GM12878 (cell line): ENCODE results near the gene MAP3K5. TPM values are rescaled to one million over a fixed set of nuclear protein-coding genes. Genes with fewer than 3 reads are reported as not detected.

ENCODE experiments used
- CBFB ChIP-seq: IDR thresholded peaks from 2 replicates; pipeline ENCODE4 v1.6.1; 2016; ENCODE audit warnings: antibody characterized with exemption, low read depth
- FOXK2 ChIP-seq: fragments of 450-650 bp; IDR thresholded peaks from 2 replicates; pipeline ENCODE4 v1.6.1; 2017; ENCODE audit warnings: mild to moderate bottlenecking, moderate library complexity
- IRF3 ChIP-seq: fragments of 450-650 bp; IDR thresholded peaks from 2 replicates; pipeline ENCODE4 v1.6.1; 2014; ENCODE audit warnings: mild to moderate bottlenecking
- JUNB ChIP-seq: IDR thresholded peaks from 2 replicates; pipeline ENCODE4 v1.6.1; 2016; ENCODE audit warnings: antibody characterized with exemption, mild to moderate bottlenecking
- MTA2 ChIP-seq: fragments of 450-650 bp; IDR thresholded peaks from 2 replicates; pipeline ENCODE4 v1.6.1; 2016; ENCODE audit warnings: low read depth, mild to moderate bottlenecking, moderate library complexity
- NFIC ChIP-seq: IDR thresholded peaks from 2 replicates; pipeline ENCODE4 v1.6.1; 2012; ENCODE audit warnings: low read depth, mild to moderate bottlenecking, inconsistent platforms, low read length, moderate library complexity
- NFYA ChIP-seq: IDR thresholded peaks from 2 replicates; pipeline ENCODE4 v1.6.1; 2011; ENCODE audit warnings: low read depth, mild to moderate bottlenecking, low read length, improper control_type of control experiment, borderline replicate concordance
- NKRF ChIP-seq: fragments of 450-650 bp; conservative IDR thresholded peaks from 2 replicates; pipeline ENCODE4 v1.6.1; 2017; ENCODE audit warnings: mild to moderate bottlenecking, moderate library complexity
- POLR2AphosphoS5 ChIP-seq: IDR thresholded peaks from 2 replicates; pipeline ENCODE4 v1.6.1; 2011; ENCODE audit warnings: mild to moderate bottlenecking, low read length, inconsistent platforms
- RBBP5 ChIP-seq: fragments of 200-600 bp; sonication (generic); conservative IDR thresholded peaks from 2 replicates; pipeline ENCODE4 v1.6.1; 2016
- SMAD1 ChIP-seq: fragments of 450-650 bp; IDR thresholded peaks from 2 replicates; pipeline ENCODE4 v1.6.1; 2018; ENCODE audit warnings: mild to moderate bottlenecking, low read depth; ENCODE audit not compliant: partially characterized antibody
- SPI1 ChIP-seq: IDR thresholded peaks from 2 replicates; pipeline ENCODE4 v1.6.1; 2011; ENCODE audit warnings: low read depth, mild to moderate bottlenecking, low read length, moderate library complexity, borderline replicate concordance; ENCODE audit not compliant: insufficient read depth
- ZBED1 ChIP-seq: IDR thresholded peaks from 2 replicates; pipeline ENCODE4 v1.6.1; 2016; ENCODE audit warnings: borderline replicate concordance
- ZBTB33 ChIP-seq: fragments of 450-650 bp; IDR thresholded peaks from 2 replicates; pipeline ENCODE4 v1.6.1; 2017; ENCODE audit warnings: mild to moderate bottlenecking
- ZNF274 ChIP-seq: IDR thresholded peaks from one replicate; pipeline ENCODE4 v1.8.0; 2011; ENCODE audit not compliant: insufficient read length, insufficient read depth
- ZNF384 ChIP-seq: IDR thresholded peaks from 2 replicates; pipeline ENCODE4 v1.6.1; 2012; ENCODE audit warnings: low read depth, mild to moderate bottlenecking, low read length, improper control_type of control experiment, borderline replicate concordance
- polyA plus RNA-seq, 11 experiments: library from polyadenylated mRNA; depleted of rRNA in 4 of 11; unstranded in 6 of 11; stranded (reverse) in 5 of 11; fragments of >200 nt; fragmentation: Nextera tagmentation in 4 of 11; fragmentation: Illumina TruSeq in 1 of 11; extraction: Ambion mirVana in 4 of 11; extraction: Trizol in 1 of 11; gene quantifications; 1 replicate in 1 of 11; 2 replicates in 10 of 11; pipeline versions ENCODE4 v1.2.1 to v1.2.3, GENCODE V29; 2011 to 2016; ENCODE audit warnings: inconsistent platforms in 2 of 11, missing spikeins in 2 of 11, low read depth in 1 of 11
- total RNA-seq, 4 experiments: library from RNA; depleted of rRNA in 3 of 4; stranded (reverse); fragments of >200 nt in 3 of 4; fragmentation: Illumina TruSeq in 1 of 4; extraction: Trizol in 1 of 4; gene quantifications; 2 replicates each; pipeline versions ENCODE4 v1.2.1 to v1.2.3, GENCODE V29; 2013 to 2021
- TF ChIP-seq, protein P1 (sequence below): IDR thresholded peaks from 2 replicates; pipeline ENCODE4 v1.6.1; 2012; ENCODE audit warnings: low read length, inconsistent platforms
- TF ChIP-seq, protein P2 (sequence below): fragments of 450-650 bp; IDR thresholded peaks from 2 replicates; pipeline ENCODE4 v1.6.1; 2017; ENCODE audit warnings: low read depth, mild to moderate bottlenecking, moderate library complexity
- TF ChIP-seq, protein P3 (sequence below): fragments of 450-650 bp; IDR thresholded peaks from 2 replicates; pipeline ENCODE4 v1.6.1; 2017; ENCODE audit warnings: mild to moderate bottlenecking, moderate library complexity

The MAP3K5 gene
- total and polyA plus RNA-seq, 10 of the 15 experiments (the other 5 are each of a cell fraction or from before 2014, with no cell fraction given) = 5.4 to 34.3 (median 26.4) TPM

GRCh38 chr6:136764517-136764993, 27.7 kb downstream of the MAP3K5 start (continued):
- TF ChIP-seq NKRF (no peak), ZBED1 (0 out of 2 replicates have a peak, but pooled peaks have one; percentile 40), CBFB (peak; percentile 70; the same call in 1 of the 2 replicates), ZNF274 (no peak), MTA2 (peak; percentile 92), ZNF384 (no peak), ZBTB33 (no peak), POLR2AphosphoS5 (no peak; the same call in 1 of the 2 replicates), NFIC (peak; percentile 78), NFYA (no peak), IRF3 (no peak), SMAD1 (peak; percentile 43), RBBP5 (no peak), JUNB (peak; percentile 53), FOXK2 (no peak), SPI1 (peak; percentile 94)
- TF ChIP-seq, protein P1, sequence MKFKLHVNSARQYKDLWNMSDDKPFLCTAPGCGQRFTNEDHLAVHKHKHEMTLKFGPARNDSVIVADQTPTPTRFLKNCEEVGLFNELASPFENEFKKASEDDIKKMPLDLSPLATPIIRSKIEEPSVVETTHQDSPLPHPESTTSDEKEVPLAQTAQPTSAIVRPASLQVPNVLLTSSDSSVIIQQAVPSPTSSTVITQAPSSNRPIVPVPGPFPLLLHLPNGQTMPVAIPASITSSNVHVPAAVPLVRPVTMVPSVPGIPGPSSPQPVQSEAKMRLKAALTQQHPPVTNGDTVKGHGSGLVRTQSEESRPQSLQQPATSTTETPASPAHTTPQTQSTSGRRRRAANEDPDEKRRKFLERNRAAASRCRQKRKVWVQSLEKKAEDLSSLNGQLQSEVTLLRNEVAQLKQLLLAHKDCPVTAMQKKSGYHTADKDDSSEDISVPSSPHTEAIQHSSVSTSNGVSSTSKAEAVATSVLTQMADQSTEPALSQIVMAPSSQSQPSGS = peak; percentile 86
- TF ChIP-seq, protein P2, sequence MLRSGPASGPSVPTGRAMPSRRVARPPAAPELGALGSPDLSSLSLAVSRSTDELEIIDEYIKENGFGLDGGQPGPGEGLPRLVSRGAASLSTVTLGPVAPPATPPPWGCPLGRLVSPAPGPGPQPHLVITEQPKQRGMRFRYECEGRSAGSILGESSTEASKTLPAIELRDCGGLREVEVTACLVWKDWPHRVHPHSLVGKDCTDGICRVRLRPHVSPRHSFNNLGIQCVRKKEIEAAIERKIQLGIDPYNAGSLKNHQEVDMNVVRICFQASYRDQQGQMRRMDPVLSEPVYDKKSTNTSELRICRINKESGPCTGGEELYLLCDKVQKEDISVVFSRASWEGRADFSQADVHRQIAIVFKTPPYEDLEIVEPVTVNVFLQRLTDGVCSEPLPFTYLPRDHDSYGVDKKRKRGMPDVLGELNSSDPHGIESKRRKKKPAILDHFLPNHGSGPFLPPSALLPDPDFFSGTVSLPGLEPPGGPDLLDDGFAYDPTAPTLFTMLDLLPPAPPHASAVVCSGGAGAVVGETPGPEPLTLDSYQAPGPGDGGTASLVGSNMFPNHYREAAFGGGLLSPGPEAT = peak; percentile 53; the same call in 1 of the 2 replicates
- TF ChIP-seq, protein P3, sequence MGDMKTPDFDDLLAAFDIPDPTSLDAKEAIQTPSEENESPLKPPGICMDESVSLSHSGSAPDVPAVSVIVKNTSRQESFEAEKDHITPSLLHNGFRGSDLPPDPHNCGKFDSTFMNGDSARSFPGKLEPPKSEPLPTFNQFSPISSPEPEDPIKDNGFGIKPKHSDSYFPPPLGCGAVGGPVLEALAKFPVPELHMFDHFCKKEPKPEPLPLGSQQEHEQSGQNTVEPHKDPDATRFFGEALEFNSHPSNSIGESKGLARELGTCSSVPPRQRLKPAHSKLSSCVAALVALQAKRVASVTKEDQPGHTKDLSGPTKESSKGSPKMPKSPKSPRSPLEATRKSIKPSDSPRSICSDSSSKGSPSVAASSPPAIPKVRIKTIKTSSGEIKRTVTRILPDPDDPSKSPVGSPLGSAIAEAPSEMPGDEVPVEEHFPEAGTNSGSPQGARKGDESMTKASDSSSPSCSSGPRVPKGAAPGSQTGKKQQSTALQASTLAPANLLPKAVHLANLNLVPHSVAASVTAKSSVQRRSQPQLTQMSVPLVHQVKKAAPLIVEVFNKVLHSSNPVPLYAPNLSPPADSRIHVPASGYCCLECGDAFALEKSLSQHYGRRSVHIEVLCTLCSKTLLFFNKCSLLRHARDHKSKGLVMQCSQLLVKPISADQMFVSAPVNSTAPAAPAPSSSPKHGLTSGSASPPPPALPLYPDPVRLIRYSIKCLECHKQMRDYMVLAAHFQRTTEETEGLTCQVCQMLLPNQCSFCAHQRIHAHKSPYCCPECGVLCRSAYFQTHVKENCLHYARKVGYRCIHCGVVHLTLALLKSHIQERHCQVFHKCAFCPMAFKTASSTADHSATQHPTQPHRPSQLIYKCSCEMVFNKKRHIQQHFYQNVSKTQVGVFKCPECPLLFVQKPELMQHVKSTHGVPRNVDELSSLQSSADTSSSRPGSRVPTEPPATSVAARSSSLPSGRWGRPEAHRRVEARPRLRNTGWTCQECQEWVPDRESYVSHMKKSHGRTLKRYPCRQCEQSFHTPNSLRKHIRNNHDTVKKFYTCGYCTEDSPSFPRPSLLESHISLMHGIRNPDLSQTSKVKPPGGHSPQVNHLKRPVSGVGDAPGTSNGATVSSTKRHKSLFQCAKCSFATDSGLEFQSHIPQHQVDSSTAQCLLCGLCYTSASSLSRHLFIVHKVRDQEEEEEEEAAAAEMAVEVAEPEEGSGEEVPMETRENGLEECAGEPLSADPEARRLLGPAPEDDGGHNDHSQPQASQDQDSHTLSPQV = no peak
